HepG2 (cell line): ENCODE measurements around the gene IGF2BP3. TPM values are rescaled to one million over a fixed set of nuclear protein-coding genes. Genes with fewer than 3 reads are reported as not detected.
A peak's percentile ranks its signal among the peaks of the same experiment; 100 is the strongest.

Experiments
- DRAP1 ChIP-seq: IDR thresholded peaks from 2 replicates; pipeline ENCODE4 v1.6.1; 2016; ENCODE audit warnings: missing genetic modification reagents, missing compliant biosample characterization
- HNF4G ChIP-seq, 2 experiments: sonication (generic) in 1 of 2; formaldehyde crosslinking in 1 of 2; IDR thresholded peaks; 2 replicates each; pipeline versions ENCODE4 v1.4.0 to v1.6.1; 2011 to 2020; ENCODE audit warnings: borderline replicate concordance in 2 of 2, low read depth in 2 of 2, mild to moderate bottlenecking in 2 of 2, low read length in 1 of 2, missing genetic modification reagents in 1 of 2, moderate library complexity in 1 of 2
- MEIS1 ChIP-seq: sonication (generic); formaldehyde crosslinking; IDR thresholded peaks from 2 replicates; pipeline ENCODE4 v1.9.0; 2021; ENCODE audit warnings: mild to moderate bottlenecking, missing genetic modification reagents, moderate library complexity, borderline replicate concordance
- MYNN ChIP-seq: sonication (generic); formaldehyde crosslinking; IDR thresholded peaks from 2 replicates; pipeline ENCODE4 v1.4.0; 2020; ENCODE audit warnings: mild to moderate bottlenecking, low read depth, missing genetic modification reagents
- NCOA1 ChIP-seq: sonication (generic); formaldehyde crosslinking; IDR thresholded peaks from 2 replicates; pipeline ENCODE4 v1.9.0; 2021; ENCODE audit warnings: missing genetic modification reagents
- NFE2 ChIP-seq: sonication (generic); formaldehyde crosslinking; IDR thresholded peaks from 2 replicates; pipeline ENCODE4 v1.4.0; 2020; ENCODE audit warnings: missing genetic modification reagents
- RAD21 ChIP-seq: fragments of 450-650 bp; formaldehyde crosslinking; IDR thresholded peaks from 2 replicates; pipeline ENCODE4 v1.5.0; 2020; ENCODE audit warnings: mild to moderate bottlenecking
- RBFOX2 ChIP-seq: fragments of 200-400 bp; formaldehyde crosslinking; IDR thresholded peaks from 2 replicates; pipeline ENCODE4 v1.6.1; 2017; ENCODE audit warnings: low read depth, mild to moderate bottlenecking, low read length
- SNAPC5 ChIP-seq: sonication (generic); formaldehyde crosslinking; IDR thresholded peaks from 2 replicates; pipeline ENCODE4 v1.8.1; 2023; ENCODE audit warnings: mild to moderate bottlenecking, missing genetic modification reagents, borderline replicate concordance
- ZC3H4 ChIP-seq: sonication (generic); formaldehyde crosslinking; IDR thresholded peaks from 2 replicates; pipeline ENCODE4 v1.4.0; 2020; ENCODE audit warnings: missing genetic modification reagents, borderline replicate concordance
- ZMYM3 ChIP-seq: sonication (generic); formaldehyde crosslinking; IDR thresholded peaks from 2 replicates; pipeline ENCODE4 v1.5.1; 2020; ENCODE audit warnings: mild to moderate bottlenecking, missing genetic modification reagents
- ZNF138 ChIP-seq: sonication (generic); formaldehyde crosslinking; IDR thresholded peaks from 2 replicates; pipeline ENCODE4 v1.5.0; 2020; ENCODE audit warnings: mild to moderate bottlenecking, low read depth, missing genetic modification reagents
- ZNF577 ChIP-seq: sonication (generic); formaldehyde crosslinking; IDR thresholded peaks from 2 replicates; pipeline ENCODE4 v1.4.0; 2020; ENCODE audit warnings: mild to moderate bottlenecking, low read depth, missing genetic modification reagents, borderline replicate concordance
- ZNF580 ChIP-seq: IDR thresholded peaks from 2 replicates; pipeline ENCODE4 v1.6.1; 2016; ENCODE audit warnings: low read depth, borderline replicate concordance
- polyA plus RNA-seq, 8 experiments: library from polyadenylated mRNA; depleted of rRNA in 3 of 8; stranded (reverse) in 7 of 8; unstranded in 1 of 8; fragments of >200 nt; fragmentation: Illumina TruSeq in 4 of 8; extraction: Trizol in 4 of 8; gene quantifications; 2 replicates each; pipeline versions ENCODE4 v1.2.1 to v1.2.3, GENCODE V29; 2011 to 2016; ENCODE audit warnings: low read depth in 4 of 8, missing spikeins in 1 of 8, mixed read lengths in 1 of 8; ENCODE audit not compliant: insufficient read depth in 1 of 8
- total RNA-seq, 5 experiments: library from RNA; depleted of rRNA; stranded (reverse); fragments of >200 nt; fragmentation: Illumina TruSeq; extraction: Trizol; gene quantifications; 2 replicates each; pipeline ENCODE4 v1.2.3, GENCODE V29; 2016; ENCODE audit warnings: low read depth in 1 of 5
- TF ChIP-seq, protein P1 (sequence below): sonication (generic); formaldehyde crosslinking; IDR thresholded peaks from 2 replicates; pipeline ENCODE4 v1.4.0; 2020; ENCODE audit warnings: low read depth, missing genetic modification reagents
- TF ChIP-seq, protein P2 (sequence below): sonication (generic); formaldehyde crosslinking; IDR thresholded peaks from 2 replicates; pipeline ENCODE4 v1.8.0; 2022; ENCODE audit warnings: missing genetic modification reagents, mild to moderate bottlenecking, moderate library complexity, borderline replicate concordance
- TF ChIP-seq, protein P3 (sequence below): sonication (generic); formaldehyde crosslinking; IDR thresholded peaks from 2 replicates; pipeline ENCODE4 v1.8.1; 2023; ENCODE audit warnings: mild to moderate bottlenecking, inconsistent platforms, moderate library complexity, missing genetic modification reagents, borderline replicate concordance
- TF ChIP-seq, protein P4 (sequence below): sonication (generic); formaldehyde crosslinking; IDR thresholded peaks from 2 replicates; pipeline ENCODE4 v1.4.0; 2020; ENCODE audit warnings: missing genetic modification reagents, low read depth, mild to moderate bottlenecking, borderline replicate concordance

IGF2BP3 gene
- total and polyA plus RNA-seq, 2 of the 13 experiments (the other 11 are each of a cell fraction or from before 2014, with no cell fraction given): 37.7 to 39.5 TPM

DNA sequence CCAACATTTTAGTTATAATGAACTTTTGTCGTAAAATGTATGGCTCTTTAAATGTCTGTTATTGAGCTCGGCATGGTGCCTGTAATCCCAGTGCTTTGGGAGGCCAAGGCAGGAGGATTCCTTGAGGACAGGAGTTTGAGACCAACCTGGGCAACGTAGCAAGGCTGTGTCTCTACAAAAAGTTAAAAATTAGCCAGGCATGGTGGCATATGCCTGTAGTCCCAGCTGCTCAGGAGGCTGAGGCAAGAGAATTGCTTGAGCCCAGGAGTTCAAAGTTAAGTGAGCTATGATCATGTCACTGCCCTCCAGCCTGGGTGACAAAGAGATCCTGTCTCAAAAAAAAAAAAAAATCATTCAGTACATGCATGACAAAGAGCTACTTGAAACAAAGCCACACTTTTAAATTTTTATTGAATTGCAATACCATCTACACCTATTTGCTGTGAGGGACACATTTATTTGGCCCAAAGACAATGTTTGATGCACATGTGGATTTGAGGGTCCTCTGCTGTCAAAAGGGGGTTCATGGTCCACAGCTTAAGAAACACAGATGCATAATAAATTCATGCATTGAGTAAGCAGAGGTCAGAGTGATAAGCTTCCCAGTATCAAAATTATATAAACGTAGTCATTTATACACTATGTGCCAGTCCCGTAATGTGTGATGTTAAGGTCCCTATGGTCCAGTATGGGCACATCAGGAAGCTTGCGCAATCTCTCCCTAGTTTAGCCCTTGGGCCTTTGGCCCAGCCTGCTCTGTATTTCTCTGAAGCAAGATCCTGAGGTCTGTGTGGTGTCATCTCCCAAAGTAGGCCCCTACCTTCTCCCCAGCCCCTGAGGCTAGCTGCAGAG, 175.5 kb downstream of the IGF2BP3 start (continued):
- TF ChIP-seq RBFOX2 (0 out of 2 replicates have a peak, but pooled peaks have one; percentile 30), NCOA1 (no peak), NFE2 (CRISPR knock-in tag) (no peak), ZC3H4 (CRISPR knock-in tag) (peak; percentile 83; the same call in 1 of the 2 replicates), ZNF577 (CRISPR knock-in tag) (no peak), SNAPC5 (no peak), ZNF580 (CRISPR knock-in tag) (no peak), MEIS1 (no peak), HNF4G (IDR thresholded peaks at IDR 0.05; ENCODE audit: borderline replicate concordance, low read depth, low read length) (peak; percentile 52), HNF4G (CRISPR knock-in tag; IDR thresholded peaks at IDR 0.05; ENCODE audit: borderline replicate concordance, low read depth) (peak; percentile 38; the same call in 1 of the 2 replicates), MYNN (CRISPR knock-in tag) (no peak), DRAP1 (no peak), ZMYM3 (peak; percentile 99), ZNF138 (CRISPR knock-in tag) (no peak), RAD21 (CRISPR knock-in tag) (peak; percentile 10; the same call in 1 of the 2 replicates)
- TF ChIP-seq, protein P1, sequence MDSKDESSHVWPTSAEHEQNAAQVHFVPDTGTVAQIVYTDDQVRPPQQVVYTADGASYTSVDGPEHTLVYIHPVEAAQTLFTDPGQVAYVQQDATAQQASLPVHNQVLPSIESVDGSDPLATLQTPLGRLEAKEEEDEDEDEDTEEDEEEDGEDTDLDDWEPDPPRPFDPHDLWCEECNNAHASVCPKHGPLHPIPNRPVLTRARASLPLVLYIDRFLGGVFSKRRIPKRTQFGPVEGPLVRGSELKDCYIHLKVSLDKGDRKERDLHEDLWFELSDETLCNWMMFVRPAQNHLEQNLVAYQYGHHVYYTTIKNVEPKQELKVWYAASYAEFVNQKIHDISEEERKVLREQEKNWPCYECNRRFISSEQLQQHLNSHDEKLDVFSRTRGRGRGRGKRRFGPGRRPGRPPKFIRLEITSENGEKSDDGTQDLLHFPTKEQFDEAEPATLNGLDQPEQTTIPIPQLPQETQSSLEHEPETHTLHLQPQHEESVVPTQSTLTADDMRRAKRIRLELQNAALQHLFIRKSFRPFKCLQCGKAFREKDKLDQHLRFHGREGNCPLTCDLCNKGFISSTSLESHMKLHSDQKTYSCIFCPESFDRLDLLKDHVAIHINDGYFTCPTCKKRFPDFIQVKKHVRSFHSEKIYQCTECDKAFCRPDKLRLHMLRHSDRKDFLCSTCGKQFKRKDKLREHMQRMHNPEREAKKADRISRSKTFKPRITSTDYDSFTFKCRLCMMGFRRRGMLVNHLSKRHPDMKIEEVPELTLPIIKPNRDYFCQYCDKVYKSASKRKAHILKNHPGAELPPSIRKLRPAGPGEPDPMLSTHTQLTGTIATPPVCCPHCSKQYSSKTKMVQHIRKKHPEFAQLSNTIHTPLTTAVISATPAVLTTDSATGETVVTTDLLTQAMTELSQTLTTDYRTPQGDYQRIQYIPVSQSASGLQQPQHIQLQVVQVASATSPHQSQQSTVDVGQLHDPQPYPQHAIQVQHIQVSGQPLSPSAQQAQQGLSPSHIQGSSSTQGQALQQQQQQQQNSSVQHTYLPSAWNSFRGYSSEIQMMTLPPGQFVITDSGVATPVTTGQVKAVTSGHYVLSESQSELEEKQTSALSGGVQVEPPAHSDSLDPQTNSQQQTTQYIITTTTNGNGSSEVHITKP: no peak
- TF ChIP-seq, protein P2, sequence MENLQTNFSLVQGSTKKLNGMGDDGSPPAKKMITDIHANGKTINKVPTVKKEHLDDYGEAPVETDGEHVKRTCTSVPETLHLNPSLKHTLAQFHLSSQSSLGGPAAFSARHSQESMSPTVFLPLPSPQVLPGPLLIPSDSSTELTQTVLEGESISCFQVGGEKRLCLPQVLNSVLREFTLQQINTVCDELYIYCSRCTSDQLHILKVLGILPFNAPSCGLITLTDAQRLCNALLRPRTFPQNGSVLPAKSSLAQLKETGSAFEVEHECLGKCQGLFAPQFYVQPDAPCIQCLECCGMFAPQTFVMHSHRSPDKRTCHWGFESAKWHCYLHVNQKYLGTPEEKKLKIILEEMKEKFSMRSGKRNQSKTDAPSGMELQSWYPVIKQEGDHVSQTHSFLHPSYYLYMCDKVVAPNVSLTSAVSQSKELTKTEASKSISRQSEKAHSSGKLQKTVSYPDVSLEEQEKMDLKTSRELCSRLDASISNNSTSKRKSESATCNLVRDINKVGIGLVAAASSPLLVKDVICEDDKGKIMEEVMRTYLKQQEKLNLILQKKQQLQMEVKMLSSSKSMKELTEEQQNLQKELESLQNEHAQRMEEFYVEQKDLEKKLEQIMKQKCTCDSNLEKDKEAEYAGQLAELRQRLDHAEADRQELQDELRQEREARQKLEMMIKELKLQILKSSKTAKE (CRISPR knock-in tag): no peak
- TF ChIP-seq, protein P3, sequence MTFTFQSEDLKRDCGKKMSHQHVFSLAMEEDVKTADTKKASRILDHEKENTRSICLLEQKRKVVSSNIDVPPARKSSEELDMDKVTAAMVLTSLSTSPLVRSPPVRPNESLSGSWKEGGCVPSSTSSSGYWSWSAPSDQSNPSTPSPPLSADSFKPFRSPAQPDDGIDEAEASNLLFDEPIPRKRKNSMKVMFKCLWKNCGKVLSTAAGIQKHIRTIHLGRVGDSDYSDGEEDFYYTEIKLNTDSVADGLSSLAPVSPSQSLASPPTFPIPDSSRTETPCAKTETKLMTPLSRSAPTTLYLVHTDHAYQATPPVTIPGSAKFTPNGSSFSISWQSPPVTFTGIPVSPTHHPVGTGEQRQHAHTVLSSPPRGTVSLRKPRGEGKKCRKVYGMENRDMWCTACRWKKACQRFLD (CRISPR knock-in tag): no peak
- TF ChIP-seq, protein P4, sequence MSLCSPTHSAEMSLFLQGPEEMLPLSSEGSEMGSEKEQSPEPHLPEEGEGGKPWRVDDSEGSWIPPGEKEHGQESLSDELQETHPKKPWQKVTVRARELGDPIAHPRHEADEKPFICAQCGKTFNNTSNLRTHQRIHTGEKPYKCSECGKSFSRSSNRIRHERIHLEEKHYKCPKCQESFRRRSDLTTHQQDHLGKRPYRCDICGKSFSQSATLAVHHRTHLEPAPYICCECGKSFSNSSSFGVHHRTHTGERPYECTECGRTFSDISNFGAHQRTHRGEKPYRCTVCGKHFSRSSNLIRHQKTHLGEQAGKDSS (CRISPR knock-in tag): no peak
